ENCODE data around the gene THRB.

DNA sequence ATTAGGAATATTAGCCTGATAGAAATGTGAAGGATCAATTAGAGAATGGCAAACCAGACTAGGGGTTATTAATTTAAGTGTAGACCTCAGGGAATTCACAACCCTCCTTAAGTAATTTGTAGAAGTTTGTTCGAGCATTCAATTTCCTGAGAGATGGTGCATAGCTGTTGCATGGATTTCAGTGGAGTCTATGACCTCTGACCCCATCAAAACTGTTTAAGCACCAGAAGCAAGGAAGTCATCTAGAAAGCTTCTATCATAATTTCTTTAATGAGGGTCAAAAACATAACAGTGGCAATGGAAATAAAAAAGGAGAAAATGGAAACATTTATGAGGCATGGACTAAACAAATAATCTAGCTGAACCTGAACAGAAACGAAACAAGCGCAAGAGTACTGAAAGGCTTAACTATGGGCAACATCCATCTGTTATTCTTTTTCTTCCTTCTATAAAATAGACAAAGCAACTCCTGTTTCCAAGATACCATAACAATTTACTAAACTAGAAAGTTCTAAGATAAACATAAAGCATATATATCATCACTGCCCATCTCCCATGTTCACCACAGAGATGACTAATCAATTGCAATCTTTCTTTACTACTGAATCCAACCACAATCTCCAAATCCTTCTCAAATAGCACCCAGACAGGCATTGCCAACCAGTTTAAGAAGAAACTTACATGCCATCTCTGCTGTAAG is 151.4 kb downstream of the THRB start:
- TF ChIP-seq CTCF (IDR thresholded peaks at IDR 0.05; ENCODE audit: insufficient read depth, low read length, poor library complexity, severe bottlenecking): no peak
- no peak for TF ChIP-seq EZH2phosphoT487 (conservative IDR thresholded peaks at IDR 0.05; ENCODE audit: low read length)

Measured in SU-DHL-6 (cell line).